HFF-Myc (cell line): Measurements from ENCODE around the gene STMN3.

Experiments
- DNase-seq: peaks from one replicate; pipeline ENCODE4 v3.0.0-alpha.2; 2011; ENCODE audit warnings: low read depth; ENCODE audit errors: extremely low read depth
- H3K4me3 ChIP-seq: replicated peaks from 2 replicates; pipeline ENCODE4 v1.5.1; 2011; ENCODE audit warnings: low read depth, mild to moderate bottlenecking, control low read depth, low read length
- CTCF ChIP-seq: IDR thresholded peaks from 2 replicates; pipeline ENCODE4 v1.5.1; 2012; ENCODE audit warnings: mild to moderate bottlenecking, low read depth, low read length, control low read depth; ENCODE audit errors: missing control alignments

STMN3 gene

DNA sequence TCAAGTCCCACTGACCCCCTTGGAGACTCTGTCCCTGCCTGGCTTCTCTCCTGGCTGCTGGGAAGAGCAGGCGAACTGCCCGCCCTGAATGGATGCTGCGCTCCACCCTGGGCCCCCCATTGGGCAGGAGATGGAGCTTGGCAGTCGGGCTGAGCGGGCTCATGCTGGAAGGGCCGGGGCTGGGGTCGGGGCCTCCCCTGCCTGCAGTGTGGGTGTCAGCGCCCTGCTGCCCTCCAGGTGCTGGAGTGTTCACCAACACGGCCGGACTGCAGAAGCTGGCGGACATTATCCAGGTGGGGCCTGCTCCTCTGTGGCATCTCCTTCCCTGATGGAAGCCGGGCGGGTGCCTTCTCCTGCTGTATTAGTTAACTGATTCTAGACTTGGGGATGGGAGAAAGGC lies 27.2 kb upstream of the STMN3 start:
- no peak for TF ChIP-seq CTCF
- DNase-seq, result no peak
- H3K4me3 ChIP-seq, result no peak overlapping the region

DNA sequence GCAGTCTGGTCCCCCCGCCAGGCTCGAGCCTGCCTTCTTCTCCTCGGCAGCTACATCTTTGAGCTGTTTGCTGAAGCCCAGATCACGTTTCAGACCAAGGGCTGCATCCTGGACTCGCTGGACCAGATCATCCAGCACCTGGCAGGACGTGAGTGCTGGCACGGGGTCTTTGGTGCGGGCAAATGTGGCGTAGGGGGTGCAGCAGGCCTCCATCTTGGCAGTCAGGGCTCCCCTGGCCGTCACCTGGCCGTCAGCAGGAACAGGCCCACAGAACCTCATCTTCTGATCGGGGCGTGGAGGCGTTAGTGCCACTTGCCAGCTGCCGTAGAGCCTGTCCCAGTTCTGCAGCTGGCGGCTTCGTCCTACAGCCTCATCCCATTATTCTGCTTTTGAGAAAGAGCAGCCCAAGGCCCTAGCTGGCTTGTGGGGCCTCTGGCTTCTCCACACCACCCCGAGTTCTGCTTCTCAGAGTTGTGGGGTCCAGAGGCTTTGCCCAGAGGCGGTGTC lies 26.6 kb upstream of the STMN3 start:
- H3K4me3 ChIP-seq, result no peak overlapping the region
- TF ChIP-seq CTCF, result no peak

GRCh38 chr20:63678667-63679465 lies 25.6 kb upstream of the STMN3 start:
- TF ChIP-seq CTCF, result no peak
- no peak overlapping the region for H3K4me3 ChIP-seq
- DNase-seq, result no peak

More for the DNA sequence above, 26.6 kb upstream of the STMN3 start:
- DNase-seq, result no peak

- no peak for DNase-seq
- no peak overlapping the region for H3K4me3 ChIP-seq
- TF ChIP-seq CTCF, result no peak
Measured at GRCh38 chr20:63678071-63678470, 24.8 kb upstream of the STMN3 start.

DNA sequence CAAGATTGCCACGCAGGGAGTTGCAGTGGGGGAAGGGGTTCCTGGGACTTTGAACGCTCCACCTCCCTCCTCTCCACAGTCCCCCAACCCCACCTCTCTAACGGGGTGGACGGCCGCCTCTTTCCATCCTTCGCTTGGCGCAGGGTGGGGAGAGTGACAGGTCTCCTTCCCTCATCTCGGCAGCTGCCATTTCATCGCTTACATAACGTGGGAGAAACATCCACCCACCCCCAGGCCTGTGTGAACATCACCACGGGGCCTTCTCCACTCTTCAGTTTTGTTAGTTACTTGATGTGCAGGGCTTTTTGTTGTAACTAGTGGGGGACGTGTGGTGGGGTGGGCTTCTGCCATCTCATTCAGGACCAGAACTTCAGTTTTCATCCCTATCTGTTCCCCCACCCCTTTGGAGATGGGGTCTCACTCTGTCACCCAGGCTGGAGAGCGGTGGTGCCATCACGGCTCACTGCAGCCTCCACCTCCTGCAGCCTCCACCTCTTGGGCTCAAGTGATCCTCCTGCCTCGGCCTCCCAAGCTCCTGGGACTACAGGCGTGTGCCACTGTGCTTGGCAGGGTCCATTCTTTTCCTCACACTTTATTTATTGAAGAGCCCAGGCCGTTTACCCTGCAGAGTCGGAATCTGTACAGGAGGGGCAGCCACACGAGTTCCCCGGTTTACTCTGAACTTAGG lies 22.6 kb upstream of the STMN3 start:
- no peak for DNase-seq
- no peak overlapping the region for H3K4me3 ChIP-seq
- no peak for TF ChIP-seq CTCF

- no peak for TF ChIP-seq CTCF
- H3K4me3 ChIP-seq, result no peak overlapping the region
- no peak for DNase-seq
Measured at GRCh38 chr20:63673951-63674350, 20.7 kb upstream of the STMN3 start.
